Posterior cingulate gyrus (tissue), 11 donors: ENCODE measurements around the gene PLCB4.
A peak's percentile ranks its signal among the peaks of the same experiment; 100 is the strongest.

ENCODE experiments used
- DNase-seq, 10 donors: peaks; one replicate each; pipeline versions ENCODE4 v3.0.0 to v3.0.0-alpha.2; 2020 to 2021; ENCODE audit warnings: mixed read lengths in 3 of 10
- intact Hi-C: fragments of 100-400 bp; cut with DNase I; formaldehyde crosslinking; loops from one replicate; pipeline ENCODE4 v1.15.1; 2023

The PLCB4 gene

GRCh38 chr20:9298906-9299305 is 230.0 kb downstream of the PLCB4 start:
- intact Hi-C loops, result no loop called here
- no peak for DNase-seq

DNA sequence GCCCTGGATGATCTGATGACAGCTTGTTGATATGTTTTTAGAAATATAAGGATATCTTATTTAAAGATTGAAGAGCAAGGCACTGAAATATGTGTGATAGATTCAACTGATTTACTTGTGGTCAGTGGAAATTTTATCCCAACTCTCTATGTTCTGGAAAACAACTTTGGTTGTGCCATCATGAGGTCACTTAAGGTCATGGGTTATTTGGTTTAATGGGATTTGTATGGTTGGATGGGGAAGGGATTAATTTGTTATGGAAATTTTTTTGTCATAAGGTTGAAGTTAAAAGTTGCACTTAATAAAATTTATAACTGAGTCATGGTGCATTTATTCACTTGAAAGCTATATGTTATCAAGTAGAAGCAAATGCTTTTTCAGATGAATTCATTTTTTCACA is 231.2 kb downstream of the PLCB4 start:
- intact Hi-C loops, result no loop called here
- no peak for DNase-seq

- no peak for DNase-seq
- intact Hi-C loops, result no loop called here
Observed at GRCh38 chr20:9300534-9300933, 231.6 kb downstream of the PLCB4 start.

GRCh38 chr20:9301129-9302090 is 232.5 kb downstream of the PLCB4 start:
- DNase-seq, result no peak
- intact Hi-C loops, result no loop called here

DNA sequence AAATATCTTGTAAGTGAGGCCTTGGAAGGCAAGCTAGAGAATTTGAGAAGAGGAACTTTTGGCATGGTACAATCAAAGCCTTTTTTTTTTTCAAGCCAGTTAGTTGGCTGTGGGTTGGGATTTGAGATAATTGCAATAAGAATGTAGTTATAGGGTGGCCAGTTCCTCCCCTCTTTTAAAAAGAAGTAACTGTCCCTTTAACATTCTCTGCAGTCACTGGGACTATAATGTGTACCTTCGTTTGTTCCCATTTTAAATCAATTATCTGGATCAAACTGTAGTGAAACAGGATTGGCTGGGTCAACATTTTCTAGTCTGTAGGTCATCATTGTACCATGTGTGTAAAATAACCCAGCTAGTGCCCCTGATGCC is 233.2 kb downstream of the PLCB4 start:
- DNase-seq, result no peak
- intact Hi-C loops, result no loop called here

- DNase-seq, result no peak
- intact Hi-C loops, result no loop called here
Observed at GRCh38 chr20:9306521-9306920, 237.6 kb downstream of the PLCB4 start.

- intact Hi-C loops, result no loop called here
Observed at GRCh38 chr20:9308056-9308455, 239.2 kb downstream of the PLCB4 start.

DNA sequence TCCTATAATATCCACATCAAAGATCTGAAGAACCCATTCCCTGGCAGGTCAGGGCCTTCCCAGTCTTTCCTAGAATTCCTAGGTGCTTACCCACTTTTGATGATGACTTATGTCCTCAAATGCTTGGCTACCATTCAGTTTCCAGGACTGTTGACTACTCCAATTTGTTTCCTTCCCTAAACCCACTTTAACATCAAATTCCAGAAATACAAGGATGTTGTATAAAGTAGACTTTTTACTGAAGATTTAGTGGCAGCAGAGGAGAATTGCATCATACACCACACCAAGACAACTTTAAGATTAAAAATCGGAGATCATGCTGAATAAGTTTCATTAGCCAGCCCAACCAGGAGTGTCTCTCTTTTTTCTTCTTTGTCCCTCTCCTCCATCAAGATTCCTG is 242.2 kb downstream of the PLCB4 start:
- intact Hi-C loops, result no loop called here
- DNase-seq, result no peak

More at GRCh38 chr20:9308056-9308455, 239.2 kb downstream of the PLCB4 start:
- DNase-seq, result no peak

DNA sequence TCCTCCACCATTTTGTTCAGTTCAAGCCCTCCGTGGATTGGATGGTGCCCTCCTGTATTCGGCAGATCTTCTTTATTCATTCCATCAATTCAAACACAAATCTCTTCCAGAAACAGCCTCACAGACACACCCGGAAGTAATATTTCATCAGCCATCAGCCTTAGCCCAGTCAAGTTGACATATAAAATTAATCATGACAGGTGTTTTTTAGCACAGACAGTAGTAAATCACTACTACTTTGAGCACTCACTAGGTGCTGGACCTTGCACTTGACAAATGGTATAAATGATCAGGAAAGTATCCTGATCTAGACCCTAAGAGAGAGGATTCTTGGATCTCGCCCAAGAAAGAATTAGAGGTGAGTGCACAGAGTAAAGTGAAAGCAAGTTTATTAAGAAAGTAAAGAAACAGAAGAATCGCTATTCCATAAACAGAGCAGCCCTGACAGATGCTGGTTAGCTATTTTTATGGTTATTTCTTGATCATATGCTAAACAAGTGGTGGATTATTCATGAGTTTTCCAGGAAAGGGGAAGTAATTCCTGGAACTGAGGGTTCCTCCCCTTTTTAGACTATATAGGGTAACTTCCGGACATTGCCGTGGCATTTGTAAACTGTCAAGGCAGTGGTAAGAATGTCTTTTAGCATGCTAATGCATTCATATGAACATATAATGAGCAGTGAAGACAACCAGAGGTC is 250.9 kb downstream of the PLCB4 start:
- intact Hi-C loops, result no loop called here
- DNase-seq, result no peak

- intact Hi-C loops, result no loop called here
- no peak for DNase-seq
Observed at GRCh38 chr20:9321007-9321406, 252.1 kb downstream of the PLCB4 start.

- intact Hi-C loops, result no loop called here
- DNase-seq, result no peak
Observed at GRCh38 chr20:9322661-9323060, 253.8 kb downstream of the PLCB4 start.

DNA sequence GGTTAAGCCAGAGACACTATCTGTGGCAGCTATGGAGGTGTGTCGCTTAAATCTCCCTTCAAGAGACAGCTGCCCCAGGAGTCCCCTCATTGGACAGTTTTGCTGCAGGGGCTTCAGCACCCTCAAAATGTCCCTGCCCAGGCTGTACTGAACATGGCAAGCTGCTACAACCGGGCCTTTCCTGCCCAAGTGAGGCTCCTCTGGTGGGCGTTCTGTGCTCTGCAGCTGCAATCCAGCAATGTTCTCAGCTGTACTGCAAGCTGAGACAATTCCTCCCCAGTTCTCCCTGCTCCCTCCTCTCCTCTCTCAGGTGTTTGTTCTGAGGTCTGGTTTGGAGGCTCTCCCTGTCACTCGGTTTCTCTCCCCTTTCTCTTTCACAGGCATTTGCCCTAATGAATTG is 254.7 kb downstream of the PLCB4 start:
- intact Hi-C loops, result no loop called here
- peak in 2 of 10 donors; percentile 12 to 84 for DNase-seq

- DNase-seq, result no peak
- intact Hi-C loops, result no loop called here
Observed at GRCh38 chr20:9329355-9330101, 260.6 kb downstream of the PLCB4 start.

GRCh38 chr20:9330151-9330550 is 261.3 kb downstream of the PLCB4 start:
- DNase-seq, result no peak
- intact Hi-C loops, result no loop called here

GRCh38 chr20:9331707-9332435 is 263.0 kb downstream of the PLCB4 start:
- no peak for DNase-seq
- intact Hi-C loops, result no loop called here

- intact Hi-C loops, result no loop called here
- no peak for DNase-seq
Observed at GRCh38 chr20:9332791-9333479, 264.0 kb downstream of the PLCB4 start.

- DNase-seq, result no peak
- intact Hi-C loops, result no loop called here
Observed at GRCh38 chr20:9334866-9335265, 266.0 kb downstream of the PLCB4 start.

GRCh38 chr20:9338101-9338500 is 269.2 kb downstream of the PLCB4 start:
- intact Hi-C loops, result no loop called here
- no peak for DNase-seq

GRCh38 chr20:9339708-9340107 is 270.8 kb downstream of the PLCB4 start:
- intact Hi-C loops, result no loop called here
- no peak for DNase-seq

- DNase-seq, result no peak
- intact Hi-C loops, result no loop called here
Observed at GRCh38 chr20:9342651-9343050, 273.8 kb downstream of the PLCB4 start.
